Cerebellar nuclear complex (tissue), 1 donor: Measurements from ENCODE around the gene LAMB1.

Source experiments
- DNase-seq, 2 experiments: peaks; one replicate each; lab custom pipeline; 2025; lab: John Stamatoyannopoulos, UW

The LAMB1 gene

DNA sequence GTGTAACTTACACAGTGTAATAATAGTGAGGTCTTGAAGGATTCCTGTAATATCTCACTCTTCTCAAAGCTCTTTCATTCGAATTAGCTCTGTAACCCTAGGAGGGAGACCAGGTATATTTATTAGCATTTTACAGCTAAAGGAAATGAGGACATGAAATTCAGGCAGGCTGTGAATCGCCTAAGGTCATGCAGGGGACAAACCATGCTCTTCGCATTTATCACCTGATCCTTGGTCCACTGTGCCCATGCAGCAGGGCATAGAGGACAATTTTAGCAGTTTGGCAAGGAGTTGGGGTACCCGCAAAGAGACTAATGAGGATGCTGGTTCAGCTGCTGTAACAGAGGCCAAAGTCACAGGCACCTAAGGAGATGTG, 14.8 kb upstream of the LAMB1 start:
- DNase-seq: no peak

DNA sequence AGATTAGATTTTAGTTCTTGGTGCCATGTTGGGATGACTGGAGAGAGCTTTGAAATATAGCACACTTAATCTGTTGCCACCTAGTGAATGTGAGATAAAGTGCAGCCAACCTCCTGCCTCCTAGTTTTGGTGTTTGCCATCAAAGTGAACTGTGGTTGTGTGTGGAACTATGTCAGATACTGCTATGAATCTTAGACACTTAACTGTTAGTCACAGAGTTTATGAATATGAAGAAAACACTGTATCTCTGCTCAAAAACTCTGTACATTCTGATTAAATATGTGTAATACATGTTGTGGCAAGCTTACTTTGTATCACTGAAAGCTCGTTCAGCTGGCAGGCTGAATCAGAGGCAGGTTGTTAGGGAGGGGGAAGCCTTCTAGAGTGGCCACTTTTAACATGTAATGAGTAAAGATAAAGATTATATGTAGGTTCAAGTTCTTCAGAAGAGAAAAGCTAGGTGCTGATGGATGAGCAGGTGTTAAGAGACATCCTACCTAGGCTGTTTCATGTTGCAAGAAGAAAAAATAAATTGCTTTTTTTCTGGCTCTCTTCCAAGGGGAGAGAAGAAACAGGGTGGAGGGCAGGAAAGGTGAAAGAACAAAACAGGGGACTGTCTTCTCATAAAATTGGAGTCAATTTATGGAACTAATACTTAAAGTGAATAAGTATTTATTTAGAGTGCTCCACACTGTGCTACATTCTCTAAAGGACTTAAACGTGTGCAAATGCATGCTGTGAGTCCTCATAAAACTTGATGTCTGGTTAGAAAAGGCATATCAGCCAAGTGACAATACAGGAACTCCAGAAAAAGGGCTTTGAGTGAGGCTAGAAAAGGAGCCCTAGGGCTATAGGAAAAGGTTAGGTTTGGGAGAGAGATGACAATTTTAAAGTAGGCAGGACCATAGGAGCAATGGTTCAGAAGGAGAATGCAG, 14.1 kb upstream of the LAMB1 start:
- no peak for DNase-seq

DNA sequence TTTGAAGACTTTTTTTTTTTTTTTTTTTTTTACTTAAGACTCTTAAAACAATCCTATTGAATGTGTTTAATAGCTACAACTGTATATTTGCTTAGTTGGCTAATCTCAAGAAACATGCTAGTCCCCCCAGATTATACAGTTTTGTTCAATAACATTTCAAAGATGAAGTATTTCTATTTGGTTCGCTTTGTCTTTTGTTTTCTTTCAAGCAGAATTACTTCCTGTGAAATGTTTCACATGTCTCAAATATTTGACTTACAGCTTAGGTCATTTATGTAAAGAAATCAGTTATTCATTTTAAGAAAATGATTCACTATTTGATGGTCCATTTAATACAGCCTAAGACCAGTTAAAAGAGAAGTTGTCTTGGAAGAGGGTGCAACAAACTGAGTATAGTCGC, 12.8 kb upstream of the LAMB1 start:
- no peak for DNase-seq

DNA sequence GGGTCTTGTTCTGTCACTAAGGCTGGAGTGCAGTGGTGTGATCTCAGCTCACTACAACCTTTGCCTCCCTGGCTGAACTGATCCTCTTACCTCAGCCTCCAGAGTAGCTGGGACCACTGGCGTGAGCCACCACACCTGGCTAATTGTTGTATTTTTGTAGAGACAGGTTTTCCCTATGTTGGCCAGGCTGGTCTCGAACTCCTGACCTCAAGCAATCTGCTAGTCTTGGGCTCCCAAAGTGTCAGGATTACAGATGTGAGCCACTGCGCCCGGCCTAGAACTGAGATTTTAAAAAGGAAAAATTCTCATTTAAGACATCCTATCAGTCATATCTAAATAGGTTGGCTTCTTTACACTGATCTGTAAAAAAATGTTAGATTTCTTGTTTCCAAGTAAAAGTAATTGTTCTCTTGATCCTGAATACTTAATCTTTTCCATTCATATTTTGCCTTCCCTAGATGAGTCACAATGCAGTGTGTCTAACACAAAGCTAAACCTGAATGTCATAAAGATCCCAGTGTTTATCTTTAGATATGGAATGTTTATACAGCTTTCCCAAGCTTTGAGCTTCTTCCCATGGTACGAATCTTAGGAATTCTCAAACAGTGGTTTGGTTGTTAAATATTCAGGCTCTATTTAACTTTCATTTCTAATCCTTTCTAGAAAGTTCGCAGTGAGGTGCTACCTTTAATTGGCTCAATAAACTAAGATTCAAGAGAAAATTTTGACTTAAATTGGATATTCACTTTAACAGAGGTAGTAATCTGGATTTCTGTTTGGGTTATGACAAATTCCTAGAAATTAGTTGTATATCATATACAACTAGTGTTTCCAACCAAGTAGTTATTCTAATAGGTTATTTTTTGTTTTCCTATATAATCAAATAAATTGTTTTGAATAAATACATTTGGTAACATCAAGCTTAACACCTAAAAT, 12.1 kb upstream of the LAMB1 start:
- no peak for DNase-seq

DNA sequence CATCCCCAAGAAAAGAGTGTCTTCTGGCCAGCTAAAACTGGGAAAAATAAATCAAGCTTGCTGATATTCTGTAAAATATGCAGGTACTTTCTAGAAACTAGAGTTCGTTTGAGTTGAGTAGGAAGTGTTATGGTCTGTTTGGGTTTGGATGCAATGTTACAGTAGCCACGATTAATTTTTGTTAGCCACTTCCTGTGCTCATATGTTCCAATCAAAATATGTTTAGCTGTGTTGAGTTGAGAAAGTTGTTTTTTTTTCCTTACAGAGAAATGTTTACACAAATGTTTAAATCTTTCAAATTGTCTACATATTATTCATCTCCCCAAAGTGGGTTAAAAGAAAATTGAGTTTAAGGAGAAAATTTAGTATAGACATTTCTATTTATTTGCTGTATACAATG, 11.3 kb upstream of the LAMB1 start:
- no peak for DNase-seq

DNA sequence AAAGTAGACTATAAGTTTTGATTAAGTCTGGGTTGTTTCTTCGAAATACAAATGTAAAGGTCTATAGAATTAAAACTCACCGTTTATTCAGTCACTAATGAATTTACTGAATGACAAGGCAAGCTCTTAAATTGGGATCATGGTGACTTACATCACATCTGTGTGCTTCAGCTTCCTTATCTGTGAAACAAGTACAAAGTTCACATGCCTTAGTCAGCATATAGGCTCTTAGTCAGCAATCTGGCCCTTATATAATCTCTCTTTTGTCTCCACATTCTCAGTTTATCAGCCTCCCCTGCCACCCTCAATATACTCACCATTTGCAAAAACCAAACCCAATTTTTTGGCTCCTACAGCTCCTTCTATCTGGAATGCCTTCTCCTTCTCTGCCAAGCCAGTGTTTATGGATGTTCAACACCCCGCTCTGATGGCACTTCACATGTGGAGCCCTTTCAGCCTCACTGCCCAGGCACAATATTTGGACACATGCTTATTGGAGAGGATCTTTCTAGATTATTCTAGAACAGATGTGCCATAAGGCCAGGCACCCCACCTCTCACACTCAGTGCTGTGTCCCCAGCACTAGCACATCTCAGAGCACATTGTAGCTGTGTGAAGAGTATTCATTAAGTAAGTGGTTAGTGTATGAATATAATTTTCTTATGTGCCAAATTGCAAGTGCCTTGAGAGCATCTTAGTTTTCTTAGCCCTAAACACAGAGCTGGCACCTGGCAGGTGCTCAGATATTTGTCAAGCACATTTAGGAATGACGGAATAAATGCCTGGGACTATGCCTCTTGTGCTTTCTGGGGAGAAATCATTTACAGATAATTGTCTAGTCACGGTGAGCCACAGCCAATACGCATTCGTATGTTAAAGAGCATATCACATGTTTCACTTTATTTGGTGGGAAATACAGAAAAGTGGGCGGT, 9.8 kb upstream of the LAMB1 start:
- DNase-seq: no peak

DNA sequence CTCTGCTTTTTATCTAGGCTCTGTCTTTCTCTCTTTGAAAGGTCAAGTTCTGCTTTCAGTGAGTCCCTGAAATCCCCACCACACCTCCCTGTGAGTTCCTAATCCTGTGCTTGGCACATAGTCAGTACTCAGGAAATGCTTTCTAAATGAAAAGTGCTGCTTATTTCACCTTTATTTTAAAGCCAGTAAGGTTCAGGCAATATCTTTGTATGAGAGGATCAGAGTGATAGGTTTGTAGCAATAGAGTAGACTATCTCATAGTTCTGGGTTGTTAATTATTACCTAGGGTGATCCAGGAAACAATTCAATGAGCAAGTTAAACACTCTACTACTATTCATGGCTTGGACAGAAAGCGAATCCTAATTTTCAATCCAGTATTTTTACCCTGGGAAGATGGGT, 7.4 kb upstream of the LAMB1 start:
- no peak for DNase-seq

DNA sequence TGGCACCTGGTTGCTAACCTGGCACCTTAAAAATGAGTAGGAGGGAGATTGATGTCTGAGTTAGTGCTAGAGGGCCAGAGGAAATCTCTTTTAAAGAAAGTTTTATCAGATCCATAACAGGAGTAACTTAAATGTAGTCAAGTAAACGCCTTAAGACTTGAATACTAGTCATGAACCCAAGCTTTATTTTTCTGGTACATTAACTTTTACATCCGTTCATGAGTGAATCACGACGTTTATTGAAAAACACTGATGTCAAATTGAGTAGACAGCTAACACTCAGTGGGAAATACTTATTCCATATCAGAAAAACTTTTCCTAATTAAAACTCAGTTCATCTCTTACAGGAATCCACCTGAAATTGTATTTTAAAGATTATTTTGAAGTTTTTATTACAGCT, 6.9 kb upstream of the LAMB1 start:
- DNase-seq: no peak

DNA sequence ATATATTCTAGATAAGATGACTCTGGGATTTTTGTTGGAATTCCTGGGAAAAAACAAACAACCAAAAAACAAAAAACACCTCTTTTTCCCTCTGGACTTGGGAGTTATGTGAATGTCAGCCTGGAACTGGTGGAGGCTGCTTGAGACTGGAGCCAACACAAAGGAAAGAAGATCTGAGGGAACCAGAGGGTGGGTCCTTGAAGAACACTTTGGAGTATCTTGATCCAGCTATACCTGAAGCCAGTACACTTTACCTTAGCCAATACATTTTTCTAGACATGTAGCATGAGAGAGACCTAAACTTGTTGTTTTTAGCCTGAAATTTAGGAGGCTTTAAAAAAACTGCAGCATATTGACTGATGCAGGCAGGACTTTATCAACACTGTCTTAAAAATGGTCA, 5.9 kb upstream of the LAMB1 start:
- DNase-seq: no peak

DNA sequence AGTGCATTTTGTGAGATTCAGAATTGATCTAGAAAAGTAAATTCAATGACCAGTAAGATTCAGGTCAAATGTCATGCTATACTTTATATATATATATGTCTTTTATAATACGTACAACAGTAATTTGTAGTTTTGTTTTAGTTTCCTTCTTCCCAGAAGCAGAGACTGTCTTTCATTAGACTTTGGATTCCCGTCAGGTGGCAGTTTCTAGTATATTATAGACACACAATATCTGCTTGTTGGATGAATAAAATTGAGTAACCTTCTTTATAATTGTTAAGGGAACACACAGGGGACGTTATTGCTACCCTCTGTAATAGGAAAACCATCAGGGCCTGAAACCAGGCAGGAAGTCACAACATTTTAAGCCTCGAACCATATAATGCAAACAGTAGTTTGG, 5.3 kb upstream of the LAMB1 start:
- DNase-seq: no peak

DNA sequence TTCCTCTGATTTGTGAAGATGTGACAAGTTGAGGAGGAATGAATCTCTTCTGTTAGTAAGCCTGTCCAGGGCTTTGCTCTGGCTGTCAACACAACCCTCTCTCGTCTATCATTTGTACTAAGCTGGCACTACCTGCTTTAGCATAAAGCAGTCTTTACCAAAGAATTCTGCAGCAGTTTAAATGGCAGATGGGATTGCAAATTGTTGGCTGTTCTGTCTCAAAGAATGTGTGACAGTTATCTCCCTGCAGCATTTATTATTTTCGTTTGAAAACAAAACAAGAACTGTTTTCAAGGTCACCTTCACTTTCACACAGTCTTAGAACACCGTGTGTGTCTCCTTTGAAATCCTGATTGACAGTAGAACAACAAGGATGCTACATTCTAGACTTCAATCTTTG, 4.8 kb upstream of the LAMB1 start:
- DNase-seq: no peak

DNA sequence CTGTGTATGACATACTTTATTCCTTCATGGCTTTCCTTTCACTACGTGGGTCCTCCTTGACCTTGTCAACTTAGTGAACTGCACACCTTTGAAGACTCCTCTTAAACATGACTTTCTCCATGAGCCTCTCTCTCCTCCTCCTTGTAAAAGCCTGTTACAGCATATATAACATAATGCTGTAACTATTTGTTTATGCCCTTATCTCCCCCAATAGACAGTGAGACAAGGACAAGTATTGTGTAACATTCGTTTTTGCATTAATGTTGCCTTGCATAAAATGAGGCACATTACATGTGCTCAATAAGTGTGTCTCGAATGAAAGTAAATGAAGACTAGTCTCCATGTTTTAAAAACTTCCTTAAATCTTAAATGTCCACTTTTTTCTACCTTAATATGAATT, 4.3 kb upstream of the LAMB1 start:
- DNase-seq: no peak

DNA sequence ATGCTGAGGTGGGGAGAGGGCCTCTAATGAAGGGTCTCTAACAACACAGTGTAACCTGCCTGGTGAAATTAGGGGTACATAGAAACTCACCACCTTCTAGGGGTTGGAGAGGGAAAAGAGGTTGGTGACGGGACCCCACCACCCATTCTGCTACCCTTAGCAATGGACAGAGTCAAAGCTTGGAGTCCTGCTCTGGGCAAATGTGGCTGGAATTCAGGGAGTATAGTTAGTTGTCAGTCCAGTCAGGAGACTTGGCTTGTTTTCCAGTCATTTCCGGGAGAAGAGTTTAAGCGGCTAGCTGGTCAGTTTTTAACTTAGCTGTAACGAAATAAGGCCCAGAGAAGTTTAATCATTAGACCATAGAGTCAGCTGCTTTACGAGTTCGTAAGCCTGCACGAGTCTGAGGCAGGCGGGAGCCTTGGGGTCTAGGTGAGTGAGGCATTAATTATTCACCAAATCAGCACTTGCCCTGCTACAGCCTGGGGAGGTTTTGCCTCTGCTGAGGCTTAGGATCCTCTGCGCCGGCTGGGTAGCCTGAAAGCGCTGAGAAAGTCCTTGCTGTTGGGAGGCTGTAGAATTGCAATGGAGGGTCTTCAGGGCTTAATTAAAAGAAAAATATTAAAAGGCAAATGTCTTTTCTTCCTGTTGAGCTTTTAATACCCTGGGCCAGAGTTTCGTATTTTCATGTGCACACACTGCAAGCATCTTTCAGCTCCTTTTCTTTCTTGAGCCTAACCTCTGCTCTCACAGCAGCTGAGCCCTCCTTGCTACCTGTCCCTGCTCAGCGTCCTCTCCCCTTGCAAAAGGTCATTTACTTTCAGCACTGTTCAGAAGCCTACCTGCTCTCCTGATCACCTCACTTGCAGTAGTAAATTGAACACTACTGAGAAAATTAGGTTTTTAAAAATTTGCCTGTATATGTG, 1.5 kb upstream of the LAMB1 start:
- DNase-seq: no peak

DNA sequence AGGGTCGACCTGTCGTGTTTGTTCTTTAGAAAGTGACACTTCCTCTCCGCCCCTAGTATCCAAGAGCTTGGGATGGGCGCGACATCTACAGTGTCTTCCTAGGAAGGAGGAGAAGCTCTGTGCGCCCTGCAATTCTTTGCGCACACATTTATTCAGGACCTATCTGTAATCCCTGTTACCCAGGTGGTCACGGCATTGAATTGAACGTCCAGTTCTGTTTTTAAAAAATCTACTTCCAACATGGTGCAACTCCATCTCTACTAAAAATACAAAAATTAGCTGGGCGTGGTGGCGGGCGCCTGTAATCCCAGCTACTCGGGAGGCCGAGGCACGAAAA, 606 bp upstream of the LAMB1 start:
- no peak for DNase-seq

DNA sequence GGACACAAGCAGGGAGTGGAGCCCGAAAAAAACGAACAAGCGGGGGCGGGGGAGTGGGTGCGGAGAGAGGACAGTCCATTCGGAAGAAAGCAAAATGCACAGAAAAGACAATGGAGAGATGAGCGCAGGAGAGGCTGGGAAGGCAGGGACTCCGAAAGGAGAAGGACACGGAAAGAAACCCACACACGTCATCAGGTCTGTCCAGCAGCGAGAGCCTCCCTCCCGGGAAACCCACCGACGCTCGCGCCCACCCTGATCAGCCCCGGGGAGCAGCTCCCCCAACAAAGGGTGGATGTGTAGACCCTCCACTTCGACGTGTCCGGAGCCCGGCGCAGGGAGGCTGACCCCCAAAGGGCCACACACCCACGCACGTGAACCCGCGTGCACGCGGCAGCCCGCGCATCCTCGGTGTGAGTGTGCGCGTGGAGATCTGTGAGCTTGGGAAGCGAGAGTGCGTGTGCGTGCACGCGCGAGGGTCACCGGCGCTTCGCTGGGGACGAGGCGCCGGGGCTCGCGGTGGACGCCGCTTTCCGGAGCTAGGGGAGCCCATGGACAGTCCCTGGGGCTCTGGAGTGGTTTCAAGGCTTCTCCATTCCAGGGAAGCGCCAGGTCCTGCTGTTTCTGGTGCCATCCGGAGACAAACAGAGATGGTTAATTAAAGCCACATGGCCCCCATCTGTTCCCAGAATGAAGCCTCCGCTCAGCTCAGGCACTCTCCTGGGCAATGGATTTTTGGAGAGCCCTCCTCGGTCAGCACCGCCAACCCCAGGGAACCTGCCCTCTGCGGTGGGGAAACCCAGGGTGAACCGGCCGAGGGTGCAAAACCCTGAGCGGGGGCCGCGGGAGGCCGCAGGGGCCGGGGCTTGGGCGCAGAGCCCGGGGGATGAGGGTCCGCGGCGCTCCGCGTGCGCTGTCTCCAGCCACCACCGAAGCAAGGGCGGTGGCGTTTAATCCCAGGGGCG, 916 bp downstream of the LAMB1 start:
- DNase-seq: peak in 1 of 2 experiments; percentile 53

DNA sequence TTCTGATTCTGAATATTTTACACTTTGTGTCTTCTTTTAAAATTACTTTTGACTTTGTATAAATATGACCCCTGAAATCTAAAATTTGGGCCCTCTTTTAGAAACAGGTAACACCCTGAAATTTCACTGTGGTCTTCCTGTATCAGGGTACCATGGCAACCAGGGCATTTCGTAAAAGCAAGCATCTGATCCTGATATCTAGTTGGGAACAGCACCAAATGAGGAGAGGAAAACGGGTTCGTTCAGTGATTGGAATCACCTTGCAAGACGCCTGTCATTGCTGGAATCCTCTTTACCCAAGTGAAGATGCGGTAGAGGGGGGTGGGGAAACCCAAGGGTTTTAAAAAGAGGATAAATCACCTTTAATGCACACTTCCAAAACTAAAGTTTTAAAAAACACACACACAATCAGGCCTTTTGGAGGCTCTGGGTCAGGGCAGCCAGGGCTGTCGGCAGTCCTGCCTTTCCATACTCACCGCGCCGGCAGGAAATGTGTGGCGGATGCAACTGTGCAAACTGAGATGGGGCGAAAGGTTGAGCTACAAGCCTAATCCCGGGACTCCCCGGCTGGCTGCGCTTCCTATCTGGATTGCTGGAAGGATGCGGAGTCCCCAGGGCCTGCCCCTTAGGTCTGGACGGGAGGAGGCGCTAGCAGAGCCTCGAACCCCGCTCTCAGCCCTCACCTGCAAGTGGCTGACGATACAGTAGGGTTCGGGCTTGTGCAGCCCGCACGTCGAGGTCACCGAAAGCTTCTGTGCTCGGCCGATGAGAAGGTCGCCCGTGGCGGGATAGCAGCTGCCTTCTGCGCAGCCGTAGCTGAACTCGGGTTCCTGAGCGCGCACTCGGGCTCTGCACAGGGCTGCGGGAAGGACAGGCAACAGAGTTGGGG, 1.8 kb downstream of the LAMB1 start:
- DNase-seq: no peak

DNA sequence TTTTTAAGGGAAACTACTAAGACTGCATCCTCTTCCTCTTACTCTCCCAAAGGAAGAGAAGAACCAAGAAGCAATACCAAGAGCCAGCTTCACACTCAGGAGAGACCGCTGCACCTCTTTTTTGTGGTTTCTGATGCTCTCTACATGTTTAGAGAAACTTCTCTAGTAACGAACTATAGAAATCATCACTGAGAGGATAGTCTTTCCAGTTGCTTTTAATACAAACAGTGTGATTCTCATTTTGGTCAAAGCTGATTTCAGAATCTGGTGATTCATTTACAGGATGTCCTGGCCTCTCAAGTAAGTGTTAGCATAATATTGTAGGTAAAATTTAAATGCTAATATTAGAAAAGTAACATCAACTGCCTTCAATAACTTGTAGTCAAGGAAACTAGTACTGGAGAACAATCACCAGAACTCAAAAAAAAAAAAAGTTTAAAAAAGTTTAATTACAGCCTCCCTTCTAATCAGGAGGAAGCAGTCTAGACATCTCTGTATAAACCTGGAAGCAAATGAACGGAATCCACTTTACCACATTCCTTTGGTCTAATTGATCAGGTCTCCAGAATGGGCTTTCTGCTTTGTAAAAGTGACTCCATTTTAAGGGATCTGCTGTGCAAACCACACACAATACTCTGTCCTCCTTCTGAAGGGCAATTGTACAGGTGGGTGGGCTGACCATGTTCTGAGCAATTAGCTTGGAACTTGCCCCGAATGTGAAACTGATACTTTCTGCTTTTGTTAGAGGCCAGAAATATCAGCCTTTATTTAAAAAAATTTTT, 3.0 kb downstream of the LAMB1 start:
- DNase-seq: no peak
